ENCODE data around the gene PRKAR1B. TPM values are rescaled to one million over a fixed set of nuclear protein-coding genes. Genes with fewer than 3 reads are reported as not detected.

Gene PRKAR1B
- total and polyA plus RNA-seq, 10 of the 15 experiments (the other 5 are each of a cell fraction or from before 2014, with no cell fraction given), result 1.4 to 45.6 (median 19.3) TPM

DNA sequence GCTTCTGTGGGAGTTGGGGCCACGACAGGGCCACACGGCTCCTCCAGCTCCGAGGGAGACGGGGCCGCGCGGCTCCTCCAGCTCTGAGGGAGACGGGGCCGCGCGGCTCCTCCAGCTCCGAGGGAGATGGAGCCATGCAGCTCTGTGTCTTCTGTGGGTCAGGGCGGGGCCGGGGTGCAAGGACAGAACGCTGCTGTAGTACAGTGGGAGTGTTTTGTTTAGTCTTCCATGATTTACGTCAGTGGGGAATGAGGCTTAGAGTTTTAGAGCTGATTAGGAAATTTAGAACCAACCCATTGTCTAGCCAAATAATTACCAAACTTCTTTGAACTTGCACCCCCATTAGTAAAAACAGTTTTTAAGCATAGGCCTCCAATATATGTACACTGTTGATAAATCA, 32.9 kb upstream of the PRKAR1B start:
- H3K36me3 ChIP-seq (ENCODE audit: control insufficient read depth in 2 of 2, insufficient read depth in 2 of 2, low read length in 1 of 2), result peaks cover 5 to 31% of the 10 kb centered on the region in 2 experiments; a peak in 3 of 4 replicates
- ChIA-PET CTCF (no interaction called here), RAD21 (ENCODE audit: unreplicated experiment) (no interaction called here), POLR2A (interaction anchor here (0.6 kb wide), 1 partner anchor 244 kb away, joined by 3 read pairs; no protein-coding TSS in a partner anchor), SMC1A (ENCODE audit: uncharacterized antibody, unreplicated experiment) (no interaction called here)
- no peak overlapping the region for H3K4me3 ChIP-seq
- intact Hi-C loops (cut with micrococcal nuclease; ENCODE audit: unreplicated experiment), result no loop called here
- no peak overlapping the region for H3K27ac ChIP-seq (ENCODE audit: control insufficient read depth, insufficient read depth)
- ATAC-seq (no peak), DNase-seq (ENCODE audit: low read depth, low spot score) (no peak), FAIRE-seq (no peak)
- WGBS (ENCODE audit: insufficient coverage, insufficient replicate concordance, low lambda C conversion rate, missing lambda C conversion rate), result 98% methylated on average over 16 of the region's 16 CpGs
- BruUV-seq (replicated peaks), result no TSS peak
- H3K9me3 ChIP-seq (replicated peaks; ENCODE audit: control insufficient read depth, insufficient read depth, low read length), result no peaks in the 10 kb centered on the region
- no peak overlapping the region for H3K9ac ChIP-seq (ENCODE audit: control insufficient read depth, insufficient read depth, low read length)
- H3K4me1 ChIP-seq (ENCODE audit: control insufficient read depth, insufficient read depth, low read length), result no peaks in the 10 kb centered on the region
- TF ChIP-seq RBBP5 (conservative IDR thresholded peaks at IDR 0.05), result no peak
- no peak for TF ChIP-seq NFIC (IDR thresholded peaks at IDR 0.05; ENCODE audit: low read depth, low read length)
- no peak for TF ChIP-seq POLR2AphosphoS2 (IDR thresholded peaks at IDR 0.05; ENCODE audit: low read depth, low read length)
- TF ChIP-seq HDGF (IDR thresholded peaks at IDR 0.05), result no peak
- TF ChIP-seq, protein P1, sequence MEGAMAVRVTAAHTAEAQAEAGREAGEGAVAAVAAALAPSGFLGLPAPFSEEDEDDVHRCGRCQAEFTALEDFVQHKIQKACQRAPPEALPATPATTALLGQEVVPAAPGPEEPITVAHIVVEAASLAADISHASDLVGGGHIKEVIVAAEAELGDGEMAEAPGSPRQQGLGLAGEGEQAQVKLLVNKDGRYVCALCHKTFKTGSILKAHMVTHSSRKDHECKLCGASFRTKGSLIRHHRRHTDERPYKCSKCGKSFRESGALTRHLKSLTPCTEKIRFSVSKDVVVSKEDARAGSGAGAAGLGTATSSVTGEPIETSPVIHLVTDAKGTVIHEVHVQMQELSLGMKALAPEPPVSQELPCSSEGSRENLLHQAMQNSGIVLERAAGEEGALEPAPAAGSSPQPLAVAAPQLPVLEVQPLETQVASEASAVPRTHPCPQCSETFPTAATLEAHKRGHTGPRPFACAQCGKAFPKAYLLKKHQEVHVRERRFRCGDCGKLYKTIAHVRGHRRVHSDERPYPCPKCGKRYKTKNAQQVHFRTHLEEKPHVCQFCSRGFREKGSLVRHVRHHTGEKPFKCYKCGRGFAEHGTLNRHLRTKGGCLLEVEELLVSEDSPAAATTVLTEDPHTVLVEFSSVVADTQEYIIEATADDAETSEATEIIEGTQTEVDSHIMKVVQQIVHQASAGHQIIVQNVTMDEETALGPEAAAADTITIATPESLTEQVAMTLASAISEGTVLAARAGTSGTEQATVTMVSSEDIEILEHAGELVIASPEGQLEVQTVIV (IDR thresholded peaks at IDR 0.05; ENCODE audit: borderline replicate concordance, partially characterized antibody), result no peak
- TF ChIP-seq YY1 (IDR thresholded peaks at IDR 0.05; ENCODE audit: low read depth, low read length), result no peak
- TF ChIP-seq TCF12 (IDR thresholded peaks at IDR 0.05; ENCODE audit: low read depth, low read length), result no peak
- TF ChIP-seq HDAC2 (IDR thresholded peaks at IDR 0.05), result no peak
- TF ChIP-seq KLF5 (IDR thresholded peaks at IDR 0.05; ENCODE audit: partially characterized antibody), result no peak
- TF ChIP-seq TARDBP (IDR thresholded peaks at IDR 0.05; ENCODE audit: borderline replicate concordance), result no peak
- TF ChIP-seq STAT1 (conservative IDR thresholded peaks at IDR 0.05), result no peak
- TF ChIP-seq ZZZ3 (IDR thresholded peaks at IDR 0.05; ENCODE audit: control insufficient read depth, insufficient read length, low read depth), result no peak
- TF ChIP-seq, protein P2, sequence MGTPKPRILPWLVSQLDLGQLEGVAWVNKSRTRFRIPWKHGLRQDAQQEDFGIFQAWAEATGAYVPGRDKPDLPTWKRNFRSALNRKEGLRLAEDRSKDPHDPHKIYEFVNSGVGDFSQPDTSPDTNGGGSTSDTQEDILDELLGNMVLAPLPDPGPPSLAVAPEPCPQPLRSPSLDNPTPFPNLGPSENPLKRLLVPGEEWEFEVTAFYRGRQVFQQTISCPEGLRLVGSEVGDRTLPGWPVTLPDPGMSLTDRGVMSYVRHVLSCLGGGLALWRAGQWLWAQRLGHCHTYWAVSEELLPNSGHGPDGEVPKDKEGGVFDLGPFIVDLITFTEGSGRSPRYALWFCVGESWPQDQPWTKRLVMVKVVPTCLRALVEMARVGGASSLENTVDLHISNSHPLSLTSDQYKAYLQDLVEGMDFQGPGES (IDR thresholded peaks at IDR 0.05), result no peak
- TF ChIP-seq, protein P3, sequence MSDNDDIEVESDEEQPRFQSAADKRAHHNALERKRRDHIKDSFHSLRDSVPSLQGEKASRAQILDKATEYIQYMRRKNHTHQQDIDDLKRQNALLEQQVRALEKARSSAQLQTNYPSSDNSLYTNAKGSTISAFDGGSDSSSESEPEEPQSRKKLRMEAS (IDR thresholded peaks at IDR 0.05; ENCODE audit: low read depth, low read length), result no peak
- TF ChIP-seq FOXM1 (IDR thresholded peaks at IDR 0.05; ENCODE audit: low read depth, low read length), result no peak
- TF ChIP-seq RCOR1 (conservative IDR thresholded peaks at IDR 0.05; ENCODE audit: low read depth, low read length), result no peak
- no peaks in the 10 kb centered on the region for H3K79me2 ChIP-seq (ENCODE audit: control insufficient read depth, insufficient read depth, low read length)
- no peak overlapping the region for H3K4me2 ChIP-seq (ENCODE audit: control insufficient read depth, insufficient read depth)
- H4K20me1 ChIP-seq (ENCODE audit: control insufficient read depth, insufficient read depth), result no peaks in the 10 kb centered on the region
- no peaks in the 10 kb centered on the region for H3K27me3 ChIP-seq (replicated peaks in 1 of 2; ENCODE audit: control insufficient read depth in 2 of 2, insufficient read depth in 2 of 2, low read length in 1 of 2)
- no peak overlapping the region for H2AFZ ChIP-seq (ENCODE audit: control insufficient read depth, low read depth, low read length)
- in situ Hi-C loops (cut with MboI), result no loop called here

Measured in GM12878 (cell line).